SK-N-SH (cell line): ENCODE data around the gene LMOD3. TPM values are rescaled to one million over a fixed set of nuclear protein-coding genes. Genes with fewer than 3 reads are reported as not detected.

Source experiments
- CTCF ChIA-PET: fragments of 300-600, 350-600 bp; formaldehyde crosslinking; extraction: SDS; loops from one replicate; lab custom pipeline; 2021; lab: Yijun Ruan, JAX
- POLR2A ChIA-PET: fragments of 350-600 bp; sonication (Branson Sonifier 250); formaldehyde crosslinking; extraction: SDS; loops from one replicate; lab custom pipeline; 2020; ENCODE audit warnings: antibody characterized with exemption, inconsistent platforms; lab: Yijun Ruan, JAX
- DNase-seq: peaks from one replicate; pipeline ENCODE4 v3.0.0; 2012
- H2AFZ ChIP-seq: fragments of 200-600 bp; sonication (generic); 2 replicates; pipeline ENCODE4 v1.8.1; 2016; ENCODE audit warnings: antibody characterized with exemption, mild to moderate bottlenecking, low read depth
- H3F3A ChIP-seq: fragments of 200-600 bp; sonication (generic); replicated peaks from 2 replicates; pipeline ENCODE3; 2016; ENCODE audit warnings: antibody characterized with exemption, mild to moderate bottlenecking; ENCODE audit not compliant: insufficient read depth
- H3K27ac ChIP-seq, 2 experiments: fragments of 200-500 bp in 1 of 2; fragments of 200-600 bp in 1 of 2; sonication (Bioruptor generic) in 1 of 2; sonication (generic), shearing (Covaris generic) in 1 of 2; 2 replicates each; pipeline versions ENCODE4 v1.5.1 to v1.6.1; 2014 to 2016; ENCODE audit warnings: low read depth in 2 of 2, inconsistent platforms in 1 of 2, low read length in 1 of 2, mild to moderate bottlenecking in 1 of 2, mixed read lengths in 1 of 2
- H3K27me3 ChIP-seq: fragments of 200-600 bp; sonication (generic), shearing (Covaris generic); 2 replicates; pipeline ENCODE4 v1.6.1; 2016; ENCODE audit warnings: mixed run types; ENCODE audit not compliant: insufficient read depth
- H3K36me3 ChIP-seq, 2 experiments: fragments of 200-500 bp in 1 of 2; fragments of 200-600 bp in 1 of 2; sonication (Bioruptor generic) in 1 of 2; sonication (generic) in 1 of 2; replicated peaks in 1 of 2; 2 replicates each; pipeline versions ENCODE3 to v1.5.1; 2014 to 2016; ENCODE audit warnings: low read length in 1 of 2, mild to moderate bottlenecking in 1 of 2; ENCODE audit not compliant: insufficient read depth in 2 of 2, control insufficient read depth in 1 of 2
- H3K4me1 ChIP-seq, 2 experiments: fragments of 200-500 bp in 1 of 2; fragments of 200-600 bp in 1 of 2; sonication (Bioruptor generic) in 1 of 2; sonication (generic), shearing (Covaris generic) in 1 of 2; 2 replicates each; pipeline versions ENCODE4 v1.5.1 to v1.6.1; 2014 to 2016; ENCODE audit warnings: low read depth in 1 of 2, low read length in 1 of 2, mixed run types in 1 of 2; ENCODE audit not compliant: insufficient read depth in 2 of 2, control insufficient read depth in 1 of 2
- H3K4me2 ChIP-seq: fragments of 200-600 bp; sonication (generic), shearing (Covaris generic); 2 replicates; pipeline ENCODE4 v1.6.1; 2017; ENCODE audit warnings: mixed run types
- H3K4me3 ChIP-seq, 2 experiments: fragments of 200-500 bp in 1 of 2; fragments of 200-600 bp in 1 of 2; sonication (Bioruptor generic) in 1 of 2; sonication (generic), shearing (Covaris generic) in 1 of 2; 2 replicates each; pipeline versions ENCODE4 v1.5.1 to v1.8.1; 2014 to 2016; ENCODE audit warnings: low read depth in 2 of 2, inconsistent platforms in 1 of 2, low read length in 1 of 2, mild to moderate bottlenecking in 1 of 2, mixed read lengths in 1 of 2, moderate library complexity in 1 of 2
- H3K79me2 ChIP-seq: fragments of 200-600 bp; sonication (generic); 2 replicates; pipeline ENCODE4 v1.8.1; 2017; ENCODE audit warnings: mild to moderate bottlenecking; ENCODE audit not compliant: insufficient read depth
- H3K9ac ChIP-seq: fragments of 200-600 bp; sonication (generic); 2 replicates; pipeline ENCODE4 v1.6.1; 2017; ENCODE audit warnings: mixed run types
- H3K9me2 ChIP-seq: fragments of 200-600 bp; sonication (generic); 2 replicates; pipeline ENCODE4 v1.6.1; 2017; ENCODE audit warnings: mixed run types
- H3K9me3 ChIP-seq: fragments of 200-600 bp; sonication (generic); 2 replicates; pipeline ENCODE4 v1.6.1; 2017; ENCODE audit warnings: mixed run types, mild to moderate bottlenecking, moderate library complexity
- H4K20me1 ChIP-seq: fragments of 200-600 bp; sonication (generic); 2 replicates; pipeline ENCODE4 v1.6.1; 2017; ENCODE audit warnings: mild to moderate bottlenecking, mixed run types; ENCODE audit not compliant: insufficient read depth
- CTCF ChIP-seq: fragments of 200-600 bp; sonication (generic); IDR thresholded peaks from 2 replicates; pipeline ENCODE4 v1.6.1; 2017; ENCODE audit warnings: antibody characterized with exemption, mild to moderate bottlenecking, moderate library complexity
- ELF1 ChIP-seq: IDR thresholded peaks from 2 replicates; pipeline ENCODE4 v1.4.0; 2012
- FOSL2 ChIP-seq: IDR thresholded peaks from 2 replicates; pipeline ENCODE4 v1.4.0; 2012; ENCODE audit warnings: low read depth, mild to moderate bottlenecking, moderate library complexity, borderline replicate concordance
- JUND ChIP-seq: IDR thresholded peaks from 2 replicates; pipeline ENCODE4 v1.4.0; 2012
- MEF2A ChIP-seq: IDR thresholded peaks from 2 replicates; pipeline ENCODE4 v1.4.0; 2012; ENCODE audit warnings: low read depth, borderline replicate concordance
- NRF1 ChIP-seq: IDR thresholded peaks from 2 replicates; pipeline ENCODE4 v1.6.1; 2012; ENCODE audit warnings: low read depth, mild to moderate bottlenecking, low read length
- RAD21 ChIP-seq: IDR thresholded peaks from 2 replicates; pipeline ENCODE4 v1.6.1; 2012; ENCODE audit warnings: mild to moderate bottlenecking, low read length
- RFX5 ChIP-seq: IDR thresholded peaks from 2 replicates; pipeline ENCODE4 v1.6.1; 2012; ENCODE audit warnings: mild to moderate bottlenecking, improper control_type of control experiment, low read length
- RXRA ChIP-seq: IDR thresholded peaks from 2 replicates; pipeline ENCODE4 v1.4.0; 2012; ENCODE audit warnings: low read depth, mild to moderate bottlenecking, borderline replicate concordance
- SIN3A ChIP-seq: IDR thresholded peaks from 2 replicates; pipeline ENCODE4 v1.6.1; 2012; ENCODE audit warnings: low read depth, mild to moderate bottlenecking, low read length, moderate library complexity, borderline replicate concordance
- TCF12 ChIP-seq: IDR thresholded peaks from 2 replicates; pipeline ENCODE4 v1.4.0; 2012
- TEAD4 ChIP-seq: IDR thresholded peaks from 2 replicates; pipeline ENCODE4 v1.4.0; 2012; ENCODE audit warnings: mild to moderate bottlenecking, borderline replicate concordance; ENCODE audit not compliant: insufficient read depth
- YY1 ChIP-seq: IDR thresholded peaks from 2 replicates; pipeline ENCODE4 v1.4.0; 2012; ENCODE audit warnings: low read depth, mild to moderate bottlenecking
- WGBS: methylation state at CpG from one replicate; pipeline ENCODE4 v1.1.6; 2017; ENCODE audit warnings: low lambda C conversion rate; 5-methylcytosine and 5-hydroxymethylcytosine counted together
- polyA plus RNA-seq, 3 experiments: library from polyadenylated mRNA; depleted of rRNA; stranded (reverse); fragments of >200 nt; gene quantifications; 2 replicates each; pipeline ENCODE4 v1.2.3, GENCODE V29; 2012
- TF ChIP-seq, protein P1 (sequence below): IDR thresholded peaks from 2 replicates; pipeline ENCODE4 v1.4.0; 2012; ENCODE audit warnings: low read depth, borderline replicate concordance
- TF ChIP-seq, protein P2 (sequence below): IDR thresholded peaks from 2 replicates; pipeline ENCODE4 v1.4.0; 2012; ENCODE audit warnings: low read depth
- TF ChIP-seq, protein P3 (sequence below): IDR thresholded peaks from 2 replicates; pipeline ENCODE4 v1.6.1; 2012; ENCODE audit warnings: mild to moderate bottlenecking, low read depth, low read length, moderate library complexity

LMOD3 gene
- polyA plus RNA-seq, 1 of the 3 experiments (the other 2 are of a cell fraction): not detected

GRCh38 chr3:69092030-69092516 is 30.3 kb downstream of the LMOD3 start:
- CTCF ChIA-PET: interaction anchor here (0.8 to 1.8 kb wide), 2 partner anchors 17 to 215 kb away, joined by 3 to 4 read pairs; no protein-coding TSS in a partner anchor
- H3F3A ChIP-seq: peaks cover 24% of the 10 kb centered on the region

More at GRCh38 chr3:69092030-69092516, 30.3 kb downstream of the LMOD3 start:
- H3K27me3 ChIP-seq: no peaks in the 10 kb centered on the region
- no peak overlapping the region for H2AFZ ChIP-seq
- H3K79me2 ChIP-seq: peaks cover 92% of the 10 kb centered on the region
- H3K4me2 ChIP-seq: no peak overlapping the region
- WGBS: 89% methylated on average over 4 of the region's 4 CpGs
- no peak overlapping the region for H3K9ac ChIP-seq
- H3K4me3 ChIP-seq: no peak overlapping the region
- H3K27ac ChIP-seq: no peak overlapping the region
- H3K36me3 ChIP-seq: peaks cover 0 to 35% of the 10 kb centered on the region in 2 experiments
- TF ChIP-seq, protein P1, sequence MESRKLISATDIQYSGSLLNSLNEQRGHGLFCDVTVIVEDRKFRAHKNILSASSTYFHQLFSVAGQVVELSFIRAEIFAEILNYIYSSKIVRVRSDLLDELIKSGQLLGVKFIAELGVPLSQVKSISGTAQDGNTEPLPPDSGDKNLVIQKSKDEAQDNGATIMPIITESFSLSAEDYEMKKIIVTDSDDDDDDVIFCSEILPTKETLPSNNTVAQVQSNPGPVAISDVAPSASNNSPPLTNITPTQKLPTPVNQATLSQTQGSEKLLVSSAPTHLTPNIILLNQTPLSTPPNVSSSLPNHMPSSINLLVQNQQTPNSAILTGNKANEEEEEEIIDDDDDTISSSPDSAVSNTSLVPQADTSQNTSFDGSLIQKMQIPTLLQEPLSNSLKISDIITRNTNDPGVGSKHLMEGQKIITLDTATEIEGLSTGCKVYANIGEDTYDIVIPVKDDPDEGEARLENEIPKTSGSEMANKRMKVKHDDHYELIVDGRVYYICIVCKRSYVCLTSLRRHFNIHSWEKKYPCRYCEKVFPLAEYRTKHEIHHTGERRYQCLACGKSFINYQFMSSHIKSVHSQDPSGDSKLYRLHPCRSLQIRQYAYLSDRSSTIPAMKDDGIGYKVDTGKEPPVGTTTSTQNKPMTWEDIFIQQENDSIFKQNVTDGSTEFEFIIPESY: no peak
- TF ChIP-seq YY1 (no peak), FOSL2 (no peak), RAD21 (no peak), SIN3A (no peak), CTCF (no peak), JUND (no peak), TEAD4 (no peak), RXRA (no peak), NRF1 (no peak), RFX5 (no peak), ELF1 (no peak), MEF2A (no peak), TCF12 (no peak)
- TF ChIP-seq, protein P2, sequence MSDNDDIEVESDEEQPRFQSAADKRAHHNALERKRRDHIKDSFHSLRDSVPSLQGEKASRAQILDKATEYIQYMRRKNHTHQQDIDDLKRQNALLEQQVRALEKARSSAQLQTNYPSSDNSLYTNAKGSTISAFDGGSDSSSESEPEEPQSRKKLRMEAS: no peak
- TF ChIP-seq, protein P3, sequence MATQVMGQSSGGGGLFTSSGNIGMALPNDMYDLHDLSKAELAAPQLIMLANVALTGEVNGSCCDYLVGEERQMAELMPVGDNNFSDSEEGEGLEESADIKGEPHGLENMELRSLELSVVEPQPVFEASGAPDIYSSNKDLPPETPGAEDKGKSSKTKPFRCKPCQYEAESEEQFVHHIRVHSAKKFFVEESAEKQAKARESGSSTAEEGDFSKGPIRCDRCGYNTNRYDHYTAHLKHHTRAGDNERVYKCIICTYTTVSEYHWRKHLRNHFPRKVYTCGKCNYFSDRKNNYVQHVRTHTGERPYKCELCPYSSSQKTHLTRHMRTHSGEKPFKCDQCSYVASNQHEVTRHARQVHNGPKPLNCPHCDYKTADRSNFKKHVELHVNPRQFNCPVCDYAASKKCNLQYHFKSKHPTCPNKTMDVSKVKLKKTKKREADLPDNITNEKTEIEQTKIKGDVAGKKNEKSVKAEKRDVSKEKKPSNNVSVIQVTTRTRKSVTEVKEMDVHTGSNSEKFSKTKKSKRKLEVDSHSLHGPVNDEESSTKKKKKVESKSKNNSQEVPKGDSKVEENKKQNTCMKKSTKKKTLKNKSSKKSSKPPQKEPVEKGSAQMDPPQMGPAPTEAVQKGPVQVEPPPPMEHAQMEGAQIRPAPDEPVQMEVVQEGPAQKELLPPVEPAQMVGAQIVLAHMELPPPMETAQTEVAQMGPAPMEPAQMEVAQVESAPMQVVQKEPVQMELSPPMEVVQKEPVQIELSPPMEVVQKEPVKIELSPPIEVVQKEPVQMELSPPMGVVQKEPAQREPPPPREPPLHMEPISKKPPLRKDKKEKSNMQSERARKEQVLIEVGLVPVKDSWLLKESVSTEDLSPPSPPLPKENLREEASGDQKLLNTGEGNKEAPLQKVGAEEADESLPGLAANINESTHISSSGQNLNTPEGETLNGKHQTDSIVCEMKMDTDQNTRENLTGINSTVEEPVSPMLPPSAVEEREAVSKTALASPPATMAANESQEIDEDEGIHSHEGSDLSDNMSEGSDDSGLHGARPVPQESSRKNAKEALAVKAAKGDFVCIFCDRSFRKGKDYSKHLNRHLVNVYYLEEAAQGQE: no peak
- peaks cover 4 to 33% of the 10 kb centered on the region in 2 experiments for H3K4me1 ChIP-seq
- POLR2A ChIA-PET: no interaction called here
- H3K9me3 ChIP-seq: no peaks in the 10 kb centered on the region
- H4K20me1 ChIP-seq: peaks cover 52% of the 10 kb centered on the region
- H3K9me2 ChIP-seq: no peaks in the 10 kb centered on the region
- DNase-seq: no peak
